Upper lobe of left lung (tissue), 6 donors: ENCODE data around the gene MCOLN3. TPM values are rescaled to one million over a fixed set of nuclear protein-coding genes. Genes with fewer than 3 reads are reported as not detected.
A peak's percentile ranks its signal among the peaks of the same experiment; 100 is the strongest.

ENCODE experiments used
- ATAC-seq, 2 donors: fragments of 200-7000 bp; cut with Tn5 transposase; one replicate each; pipeline ENCODE4 v1.9.1; 2022; ENCODE audit warnings: mild to moderate bottlenecking in 2 of 2, moderate library complexity in 2 of 2; ENCODE audit not compliant: low FRiP score in 2 of 2
- DNase-seq, 2 donors: peaks; one replicate each; pipeline ENCODE4 v3.0.0-alpha.2; 2019 to 2020
- H3K27ac ChIP-seq, 4 donors: fragments of 200-600 bp; sonication (generic); one replicate each; pipeline ENCODE4 v1.5.1; 2016 to 2019
- H3K27me3 ChIP-seq, 4 donors: fragments of 200-600 bp; sonication (generic); one replicate each; pipeline ENCODE4 v1.5.1; 2017 to 2019
- H3K36me3 ChIP-seq, 4 donors: fragments of 200-600 bp; sonication (generic); one replicate each; pipeline ENCODE4 v1.5.1; 2016 to 2019
- H3K4me1 ChIP-seq, 4 donors: fragments of 200-600 bp; sonication (generic); one replicate each; pipeline ENCODE4 v1.5.1; 2018 to 2019
- H3K4me3 ChIP-seq, 4 donors: fragments of 200-600 bp; sonication (generic); one replicate each; pipeline ENCODE4 v1.5.1; 2017 to 2019; ENCODE audit warnings: mild to moderate bottlenecking in 2 of 4, moderate library complexity in 1 of 4
- H3K9me3 ChIP-seq, 4 donors: fragments of 200-600 bp; sonication (generic); one replicate each; pipeline ENCODE4 v1.5.1; 2018 to 2019
- CTCF ChIP-seq, 6 experiments: fragments of 450-650 bp in 4 of 6; fragments of 200-600 bp in 2 of 6; sonication (generic) in 2 of 6; IDR thresholded peaks; one replicate each; pipeline ENCODE4 v1.5.1; 2016 to 2019; ENCODE audit warnings: antibody characterized with exemption in 6 of 6
- EP300 ChIP-seq, 4 donors: sonication (generic); formaldehyde crosslinking; IDR thresholded peaks; one replicate each; pipeline ENCODE4 v1.5.1; 2017; ENCODE audit warnings: antibody characterized with exemption in 4 of 4, control low read depth in 2 of 4
- POLR2A ChIP-seq, 4 donors: fragments of 450-650 bp; IDR thresholded peaks; one replicate each; pipeline ENCODE4 v1.5.1; 2016 to 2017; ENCODE audit warnings: antibody characterized with exemption in 4 of 4, mild to moderate bottlenecking in 2 of 4
- POLR2AphosphoS5 ChIP-seq, 2 donors: sonication (generic); formaldehyde crosslinking; IDR thresholded peaks; one replicate each; pipeline ENCODE4 v1.5.1; 2017; ENCODE audit warnings: antibody characterized with exemption in 2 of 2
- WGBS, 2 donors: methylation state at CpG; one replicate each; pipeline ENCODE4 v1.1.5; 2017 to 2018; 5-methylcytosine and 5-hydroxymethylcytosine counted together
- total RNA-seq, 6 donors: library from RNA; depleted of rRNA in 4 of 6; stranded (reverse); fragments of >200 nt in 4 of 6; gene quantifications; one replicate each; pipeline versions ENCODE4 v1.1.0 to v1.2.1, GENCODE V29; 2016 to 2021
- donor health status: DM: no; HTN: no; CAD: no; lungs with moderate emphysema.
- donor health status: DM: no; HTN: yes; CAD: no; lungs with severe emphysema.

MCOLN3 gene
- total RNA-seq, 6 donors from 2014 or later, result 5.5 to 18.9 (median 5.8) TPM

GRCh38 chr1:85047144-85047471 lies 1.2 kb downstream of the MCOLN3 start:
- Histone ChIP-seq H3K9me3 (no peaks in the 10 kb centered on the region), H3K4me3 (peak overlapping the region in 3 of 4 donors; percentile 52 to 63 (median 60)), H3K27ac (no peak overlapping the region), H3K4me1 (peaks cover 15 to 18% (median 16%) of the 10 kb centered on the region in 4 donors), H3K27me3 (peaks cover 0 to 16% (median 6%) of the 10 kb centered on the region in 4 donors), H3K36me3 (no peaks in the 10 kb centered on the region)
- ATAC-seq, result no peak
- peak in 1 of 2 donors; percentile 70 for DNase-seq
- 31 to 54% methylated on average over 3 to 12 of the region's 12 CpGs for WGBS, 2 donors
- no peak for TF ChIP-seq POLR2A (IDR thresholded peaks at IDR 0.05)
- no peak for TF ChIP-seq CTCF (IDR thresholded peaks at IDR 0.05)
- no peak for TF ChIP-seq EP300 (IDR thresholded peaks at IDR 0.05)
- TF ChIP-seq POLR2AphosphoS5 (IDR thresholded peaks at IDR 0.05), result no peak

- ATAC-seq, result no peak
- no peak for TF ChIP-seq POLR2AphosphoS5 (IDR thresholded peaks at IDR 0.05)
- no peak for TF ChIP-seq EP300 (IDR thresholded peaks at IDR 0.05)
- no peak for TF ChIP-seq POLR2A (IDR thresholded peaks at IDR 0.05)
- Histone ChIP-seq H3K27me3 (peaks cover 0 to 2% (median 0%) of the 10 kb centered on the region in 4 donors), H3K36me3 (no peaks in the 10 kb centered on the region), H3K4me1 (peaks cover 1 to 4% (median 3%) of the 10 kb centered on the region in 4 donors), H3K4me3 (no peak overlapping the region), H3K9me3 (no peaks in the 10 kb centered on the region), H3K27ac (no peak overlapping the region)
- DNase-seq, result no peak
These were observed 5.9 kb downstream of the MCOLN3 start for GRCh38 chr1:85042413-85042812.

- no peak for TF ChIP-seq CTCF (IDR thresholded peaks at IDR 0.05)
- DNase-seq (no peak), ATAC-seq (no peak)
- no peaks in the 10 kb centered on the region for H3K4me1 ChIP-seq
- no peak overlapping the region for H3K4me3 ChIP-seq
- H3K27me3 ChIP-seq, result no peaks in the 10 kb centered on the region
- no peaks in the 10 kb centered on the region for H3K9me3 ChIP-seq
- H3K27ac ChIP-seq, result no peak overlapping the region
- no peaks in the 10 kb centered on the region for H3K36me3 ChIP-seq
- 91 to 98% methylated on average over 5 of the region's 5 CpGs for WGBS, 2 donors
These were observed 6.5 kb downstream of the MCOLN3 start for GRCh38 chr1:85041793-85042192.

- H3K4me1 ChIP-seq, result no peaks in the 10 kb centered on the region
- no peaks in the 10 kb centered on the region for H3K27me3 ChIP-seq
- ATAC-seq (no peak), DNase-seq (no peak)
- no peaks in the 10 kb centered on the region for H3K36me3 ChIP-seq
- H3K4me3 ChIP-seq, result no peak overlapping the region
- no peaks in the 10 kb centered on the region for H3K9me3 ChIP-seq
- no peak overlapping the region for H3K27ac ChIP-seq
- WGBS, 2 donors, result 70 to 77% methylated on average over 2 of the region's 2 CpGs
- TF ChIP-seq CTCF (IDR thresholded peaks at IDR 0.05) (no peak), POLR2A (IDR thresholded peaks at IDR 0.05) (no peak), POLR2AphosphoS5 (IDR thresholded peaks at IDR 0.05) (no peak), EP300 (IDR thresholded peaks at IDR 0.05) (no peak)
These were observed 15.1 kb downstream of the MCOLN3 start for GRCh38 chr1:85033221-85033620.

- TF ChIP-seq POLR2AphosphoS5 (IDR thresholded peaks at IDR 0.05) (no peak), EP300 (IDR thresholded peaks at IDR 0.05) (no peak), POLR2A (IDR thresholded peaks at IDR 0.05) (no peak), CTCF (IDR thresholded peaks at IDR 0.05) (no peak)
- ATAC-seq, result no peak
- H3K27me3 ChIP-seq, result no peaks in the 10 kb centered on the region
These were observed 17.8 kb downstream of the MCOLN3 start for GRCh38 chr1:85030536-85030935.

More at GRCh38 chr1:85030536-85030935, 17.8 kb downstream of the MCOLN3 start:
- Histone ChIP-seq H3K9me3 (no peaks in the 10 kb centered on the region), H3K4me1 (no peaks in the 10 kb centered on the region), H3K4me3 (no peak overlapping the region), H3K27ac (no peak overlapping the region), H3K36me3 (no peaks in the 10 kb centered on the region)
- no peak for DNase-seq
